ENCODE data around the gene GADL1. TPM values are rescaled to one million over a fixed set of nuclear protein-coding genes. Genes with fewer than 3 reads are reported as not detected.
A peak's percentile ranks its signal among the peaks of the same experiment; 100 is the strongest.

Gene GADL1
- total and polyA plus RNA-seq, 2 experiments from 2014 or later = 0.13 TPM; not detected in 1

GRCh38 chr3:30862004-30862403, 32.5 kb downstream of the GADL1 start:
- no peak for TF ChIP-seq CTCF (IDR thresholded peaks at IDR 0.05; ENCODE audit: poor library complexity)
- no peaks in the 10 kb centered on the region for H3K27me3 ChIP-seq
- 87% methylated on average over 2 of the region's 2 CpGs for WGBS (ENCODE audit: low lambda C conversion rate, missing lambda C conversion rate)
- no peaks in the 10 kb centered on the region for H3K36me3 ChIP-seq (replicated peaks; ENCODE audit: insufficient read depth, low read depth)
- no peak overlapping the region for H3K27ac ChIP-seq
- no peak overlapping the region for H3K4me3 ChIP-seq
- H3K79me2 ChIP-seq = no peaks in the 10 kb centered on the region
- H4K20me1 ChIP-seq (ENCODE audit: insufficient read depth, poor library complexity, severe bottlenecking) = no peaks in the 10 kb centered on the region
- no peak overlapping the region for H3K4me2 ChIP-seq
- no peak for DNase-seq (ENCODE audit: low spot score)
- no peaks in the 10 kb centered on the region for H3K9me2 ChIP-seq (replicated peaks; ENCODE audit: insufficient read depth)
- H2AFZ ChIP-seq = no peak overlapping the region
- H3K4me1 ChIP-seq (ENCODE audit: insufficient read depth) = no peaks in the 10 kb centered on the region
- H3K9me3 ChIP-seq (ENCODE audit: low read depth) = no peaks in the 10 kb centered on the region

DNA sequence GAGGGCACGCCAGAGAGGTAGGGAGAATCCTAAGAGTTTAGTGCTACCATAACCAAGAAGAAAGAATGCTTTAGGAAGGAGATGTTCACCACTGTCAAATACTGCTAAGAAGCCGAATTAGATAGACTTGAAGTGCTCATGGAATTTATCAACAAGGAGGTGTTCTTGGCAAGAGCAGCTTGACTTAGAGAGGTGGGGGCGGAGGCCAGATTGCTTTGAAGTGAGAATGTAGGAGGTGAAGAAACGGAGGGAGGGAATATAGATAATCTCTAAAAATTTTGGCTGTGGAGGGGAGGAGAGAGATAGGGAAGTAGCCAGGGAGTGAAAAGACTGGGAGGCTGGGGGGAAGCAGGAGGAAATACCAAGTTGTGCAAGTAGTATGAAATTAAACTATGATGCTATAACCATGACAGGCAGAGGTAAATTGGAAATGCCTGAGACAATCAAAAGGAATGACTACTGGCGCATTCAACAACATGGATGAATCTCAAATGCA, 35.5 kb downstream of the GADL1 start:
- DNase-seq (ENCODE audit: low spot score) = no peak
- H4K20me1 ChIP-seq (ENCODE audit: insufficient read depth, poor library complexity, severe bottlenecking) = no peaks in the 10 kb centered on the region
- no peak overlapping the region for H3K27ac ChIP-seq
- 94% methylated on average over 5 of the region's 5 CpGs for WGBS (ENCODE audit: low lambda C conversion rate, missing lambda C conversion rate)
- H3K4me1 ChIP-seq (ENCODE audit: insufficient read depth) = no peaks in the 10 kb centered on the region
- H3K4me3 ChIP-seq = no peak overlapping the region
- H3K9me3 ChIP-seq (ENCODE audit: low read depth) = no peaks in the 10 kb centered on the region
- TF ChIP-seq EZH2phosphoT487 (IDR thresholded peaks at IDR 0.05; ENCODE audit: low read depth, severe bottlenecking, unreplicated experiment) = no peak
- no peak for TF ChIP-seq CTCF (IDR thresholded peaks at IDR 0.05; ENCODE audit: poor library complexity)
- TF ChIP-seq EZH2 (IDR thresholded peaks at IDR 0.05; ENCODE audit: borderline replicate concordance) = no peak
- no peaks in the 10 kb centered on the region for H3K79me2 ChIP-seq
- H3K9me2 ChIP-seq (replicated peaks; ENCODE audit: insufficient read depth) = no peaks in the 10 kb centered on the region
- no peak overlapping the region for H2AFZ ChIP-seq
- no peaks in the 10 kb centered on the region for H3K36me3 ChIP-seq (replicated peaks; ENCODE audit: insufficient read depth, low read depth)
- no peaks in the 10 kb centered on the region for H3K27me3 ChIP-seq
- no peak overlapping the region for H3K4me2 ChIP-seq

- Histone ChIP-seq H3K4me2 (no peak overlapping the region), H3K9me3 (ENCODE audit: low read depth) (no peaks in the 10 kb centered on the region), H3K27me3 (no peaks in the 10 kb centered on the region), H3K79me2 (no peaks in the 10 kb centered on the region), H3K4me1 (ENCODE audit: insufficient read depth) (no peaks in the 10 kb centered on the region), H3K9me2 (replicated peaks; ENCODE audit: insufficient read depth) (no peaks in the 10 kb centered on the region), H3K27ac (no peak overlapping the region), H3K36me3 (replicated peaks; ENCODE audit: insufficient read depth, low read depth) (no peaks in the 10 kb centered on the region), H4K20me1 (ENCODE audit: insufficient read depth, poor library complexity, severe bottlenecking) (no peaks in the 10 kb centered on the region), H3K4me3 (no peak overlapping the region), H2AFZ (no peak overlapping the region)
- TF ChIP-seq EZH2 (IDR thresholded peaks at IDR 0.05; ENCODE audit: borderline replicate concordance) (no peak), EZH2phosphoT487 (IDR thresholded peaks at IDR 0.05; ENCODE audit: low read depth, severe bottlenecking, unreplicated experiment) (no peak), CTCF (IDR thresholded peaks at IDR 0.05; ENCODE audit: poor library complexity) (no peak)
- peak; percentile 9 for DNase-seq (ENCODE audit: low spot score)
- 67% methylated on average over 6 of the region's 6 CpGs for WGBS (ENCODE audit: low lambda C conversion rate, missing lambda C conversion rate)
These were observed 38.8 kb downstream of the GADL1 start for GRCh38 chr3:30855400-30856292.

Measured in hepatocyte (in vitro differentiated cells).